HEK293 (cell line): ENCODE results near the gene LY86.

Experiments
- CTCF ChIA-PET: fragments of 350-600 bp; formaldehyde crosslinking; extraction: SDS; loops from one replicate; lab custom pipeline; 2021; ENCODE audit warnings: antibody characterized with exemption; lab: Yijun Ruan, JAX
- POLR2A ChIA-PET: fragments of 300-600 bp; formaldehyde crosslinking; extraction: SDS; loops from one replicate; lab custom pipeline; 2020; ENCODE audit warnings: antibody characterized with exemption, inconsistent platforms; lab: Yijun Ruan, JAX
- H3K27ac ChIP-seq: fragments of 200-500 bp; sonication (Bioruptor generic); 2 replicates; pipeline ENCODE4 v1.5.1; 2014; ENCODE audit warnings: low read depth, low read length, control low read depth, inconsistent platforms; ENCODE audit errors: extremely low read depth
- H3K36me3 ChIP-seq, 2 experiments: fragments of 200-500 bp in 1 of 2; sonication (Bioruptor generic) in 1 of 2; 1 replicate in 1 of 2; 2 replicates in 1 of 2; pipeline ENCODE4 v1.5.1; 2014 to 2017; ENCODE audit warnings: inconsistent platforms in 2 of 2, low read length in 2 of 2; ENCODE audit not compliant: control insufficient read depth in 2 of 2, insufficient read depth in 1 of 2
- H3K4me1 ChIP-seq: fragments of 200-500 bp; sonication (Bioruptor generic); 2 replicates; pipeline ENCODE4 v1.5.1; 2014; ENCODE audit warnings: mild to moderate bottlenecking, low read length, inconsistent platforms; ENCODE audit not compliant: control insufficient read depth, insufficient read depth
- H3K4me3 ChIP-seq: 2 replicates; pipeline ENCODE4 v1.5.1; 2011; ENCODE audit warnings: low read depth, mild to moderate bottlenecking, control low read depth, low read length, moderate library complexity
- H3K9me3 ChIP-seq: fragments of 200-500 bp; sonication (Bioruptor generic); 2 replicates; pipeline ENCODE4 v1.5.1; 2014; ENCODE audit warnings: low read depth, low read length, inconsistent platforms; ENCODE audit not compliant: control insufficient read depth, insufficient read depth
- EGR2 ChIP-seq: fragments of 450-650 bp; formaldehyde crosslinking; IDR thresholded peaks from 2 replicates; pipeline ENCODE4 v1.5.1; 2016; ENCODE audit warnings: low read depth, missing biosample characterization, missing genetic modification characterization
- FEZF1 ChIP-seq: fragments of 450-650 bp; formaldehyde crosslinking; IDR thresholded peaks from 2 replicates; pipeline ENCODE4 v1.5.1; 2016; ENCODE audit warnings: missing biosample characterization, missing genetic modification characterization
- GLI2 ChIP-seq: fragments of 450-650 bp; formaldehyde crosslinking; IDR thresholded peaks from 2 replicates; pipeline ENCODE4; 2017; ENCODE audit warnings: missing biosample characterization, missing genetic modification characterization, low read depth, borderline replicate concordance
- SCRT1 ChIP-seq: fragments of 450-650 bp; formaldehyde crosslinking; IDR thresholded peaks from 2 replicates; pipeline ENCODE4 v1.5.1; 2016; ENCODE audit warnings: missing biosample characterization, missing genetic modification characterization, borderline replicate concordance
- ZBTB21 ChIP-seq: fragments of 450-650 bp; formaldehyde crosslinking; IDR thresholded peaks from 2 replicates; pipeline ENCODE4 v1.5.1; 2017; ENCODE audit warnings: missing biosample characterization, missing genetic modification characterization
- ZBTB7A ChIP-seq: fragments of 450-650 bp; formaldehyde crosslinking; IDR thresholded peaks from 2 replicates; pipeline ENCODE4 v1.5.1; 2016; ENCODE audit warnings: low read depth, missing biosample characterization, missing genetic modification characterization
- ZFP41 ChIP-seq: fragments of 450-650 bp; formaldehyde crosslinking; IDR thresholded peaks from 2 replicates; pipeline ENCODE4 v1.5.1; 2016; ENCODE audit warnings: missing biosample characterization, missing genetic modification characterization, borderline replicate concordance
- ZNF10 ChIP-seq: fragments of 450-650 bp; formaldehyde crosslinking; IDR thresholded peaks from 2 replicates; pipeline ENCODE4 v1.5.1; 2017; ENCODE audit warnings: missing biosample characterization, missing genetic modification characterization
- ZNF2 ChIP-seq: fragments of 450-650 bp; formaldehyde crosslinking; IDR thresholded peaks from 2 replicates; pipeline ENCODE4 v1.5.1; 2016; ENCODE audit warnings: missing biosample characterization, missing genetic modification characterization
- ZNF211 ChIP-seq: fragments of 450-650 bp; formaldehyde crosslinking; IDR thresholded peaks from 2 replicates; pipeline ENCODE4 v1.5.1; 2016; ENCODE audit warnings: low read depth, missing biosample characterization, missing genetic modification characterization
- ZNF23 ChIP-seq: fragments of 450-650 bp; formaldehyde crosslinking; IDR thresholded peaks from 2 replicates; pipeline ENCODE4 v1.5.1; 2016; ENCODE audit warnings: missing biosample characterization, missing genetic modification characterization, borderline replicate concordance
- ZNF239 ChIP-seq: fragments of 450-650 bp; formaldehyde crosslinking; IDR thresholded peaks from 2 replicates; pipeline ENCODE4 v1.5.1; 2016; ENCODE audit warnings: missing biosample characterization, missing genetic modification characterization
- ZNF24 ChIP-seq: fragments of 450-650 bp; formaldehyde crosslinking; IDR thresholded peaks from 2 replicates; pipeline ENCODE4 v1.5.1; 2016; ENCODE audit warnings: missing biosample characterization, missing genetic modification characterization
- ZNF266 ChIP-seq: fragments of 450-650 bp; formaldehyde crosslinking; IDR thresholded peaks from 2 replicates; pipeline ENCODE4 v1.5.1; 2016; ENCODE audit warnings: missing biosample characterization, missing genetic modification characterization, low read depth
- ZNF473 ChIP-seq: fragments of 450-650 bp; formaldehyde crosslinking; IDR thresholded peaks from 2 replicates; pipeline ENCODE4 v1.5.1; 2017; ENCODE audit warnings: missing biosample characterization, missing genetic modification characterization
- ZNF544 ChIP-seq: fragments of 450-650 bp; formaldehyde crosslinking; IDR thresholded peaks from 2 replicates; pipeline ENCODE4 v1.5.0; 2017; ENCODE audit warnings: missing biosample characterization, missing genetic modification characterization
- ZNF629 ChIP-seq: fragments of 450-650 bp; formaldehyde crosslinking; IDR thresholded peaks from 2 replicates; pipeline ENCODE4 v1.5.1; 2017; ENCODE audit warnings: missing biosample characterization, missing genetic modification characterization
- ZNF660 ChIP-seq: fragments of 450-650 bp; IDR thresholded peaks from 2 replicates; pipeline ENCODE4 v1.5.1; 2018; ENCODE audit warnings: missing biosample characterization, mild to moderate bottlenecking, missing genetic modification characterization
- ZNF701 ChIP-seq: fragments of 450-650 bp; formaldehyde crosslinking; IDR thresholded peaks from 2 replicates; pipeline ENCODE4 v1.5.1; 2016; ENCODE audit warnings: missing biosample characterization, missing genetic modification characterization
- TF ChIP-seq, protein P1 (sequence below): fragments of 450-650 bp; formaldehyde crosslinking; IDR thresholded peaks from 2 replicates; pipeline ENCODE4 v1.5.1; 2016; ENCODE audit warnings: missing biosample characterization, missing genetic modification characterization
- TF ChIP-seq, protein P2 (sequence below): fragments of 450-650 bp; formaldehyde crosslinking; IDR thresholded peaks from 2 replicates; pipeline ENCODE4 v1.5.1; 2017; ENCODE audit warnings: missing biosample characterization, missing genetic modification characterization

LY86 gene

DNA sequence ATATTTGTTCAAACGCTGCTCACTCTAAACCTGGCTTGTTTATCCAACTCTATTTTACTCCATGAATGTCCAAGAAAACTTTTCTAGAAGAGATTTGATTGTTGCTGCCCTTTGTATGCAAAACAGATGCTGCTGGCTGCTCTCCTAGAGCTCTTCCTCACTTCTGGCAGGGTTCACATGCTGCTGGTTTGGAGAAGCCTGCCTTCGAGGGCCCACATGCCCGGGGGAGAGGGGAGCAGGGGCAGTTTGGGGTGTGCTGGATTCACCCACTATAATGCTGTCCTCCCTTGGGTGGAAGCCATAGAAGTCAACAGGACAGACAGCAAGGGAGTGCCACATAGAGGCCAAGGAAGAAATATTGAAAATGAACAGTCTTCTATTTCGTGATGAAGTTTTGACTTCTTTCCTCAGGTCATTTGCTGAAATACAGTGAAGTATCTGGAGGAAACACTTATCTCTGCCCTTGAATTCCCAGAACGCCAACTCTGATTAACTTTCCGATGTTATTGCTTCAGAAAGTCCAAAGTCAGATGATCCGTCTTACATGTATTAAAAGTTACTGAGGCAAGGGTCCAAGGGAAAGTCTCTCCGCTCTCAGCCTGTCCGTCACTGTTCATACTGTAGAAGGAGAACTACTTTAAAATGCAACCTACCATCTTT lies 32.4 kb downstream of the LY86 start (continued):
- TF ChIP-seq, protein P1, sequence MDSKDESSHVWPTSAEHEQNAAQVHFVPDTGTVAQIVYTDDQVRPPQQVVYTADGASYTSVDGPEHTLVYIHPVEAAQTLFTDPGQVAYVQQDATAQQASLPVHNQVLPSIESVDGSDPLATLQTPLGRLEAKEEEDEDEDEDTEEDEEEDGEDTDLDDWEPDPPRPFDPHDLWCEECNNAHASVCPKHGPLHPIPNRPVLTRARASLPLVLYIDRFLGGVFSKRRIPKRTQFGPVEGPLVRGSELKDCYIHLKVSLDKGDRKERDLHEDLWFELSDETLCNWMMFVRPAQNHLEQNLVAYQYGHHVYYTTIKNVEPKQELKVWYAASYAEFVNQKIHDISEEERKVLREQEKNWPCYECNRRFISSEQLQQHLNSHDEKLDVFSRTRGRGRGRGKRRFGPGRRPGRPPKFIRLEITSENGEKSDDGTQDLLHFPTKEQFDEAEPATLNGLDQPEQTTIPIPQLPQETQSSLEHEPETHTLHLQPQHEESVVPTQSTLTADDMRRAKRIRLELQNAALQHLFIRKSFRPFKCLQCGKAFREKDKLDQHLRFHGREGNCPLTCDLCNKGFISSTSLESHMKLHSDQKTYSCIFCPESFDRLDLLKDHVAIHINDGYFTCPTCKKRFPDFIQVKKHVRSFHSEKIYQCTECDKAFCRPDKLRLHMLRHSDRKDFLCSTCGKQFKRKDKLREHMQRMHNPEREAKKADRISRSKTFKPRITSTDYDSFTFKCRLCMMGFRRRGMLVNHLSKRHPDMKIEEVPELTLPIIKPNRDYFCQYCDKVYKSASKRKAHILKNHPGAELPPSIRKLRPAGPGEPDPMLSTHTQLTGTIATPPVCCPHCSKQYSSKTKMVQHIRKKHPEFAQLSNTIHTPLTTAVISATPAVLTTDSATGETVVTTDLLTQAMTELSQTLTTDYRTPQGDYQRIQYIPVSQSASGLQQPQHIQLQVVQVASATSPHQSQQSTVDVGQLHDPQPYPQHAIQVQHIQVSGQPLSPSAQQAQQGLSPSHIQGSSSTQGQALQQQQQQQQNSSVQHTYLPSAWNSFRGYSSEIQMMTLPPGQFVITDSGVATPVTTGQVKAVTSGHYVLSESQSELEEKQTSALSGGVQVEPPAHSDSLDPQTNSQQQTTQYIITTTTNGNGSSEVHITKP (tag by site-specific recombination), result no peak
- TF ChIP-seq, protein P2, sequence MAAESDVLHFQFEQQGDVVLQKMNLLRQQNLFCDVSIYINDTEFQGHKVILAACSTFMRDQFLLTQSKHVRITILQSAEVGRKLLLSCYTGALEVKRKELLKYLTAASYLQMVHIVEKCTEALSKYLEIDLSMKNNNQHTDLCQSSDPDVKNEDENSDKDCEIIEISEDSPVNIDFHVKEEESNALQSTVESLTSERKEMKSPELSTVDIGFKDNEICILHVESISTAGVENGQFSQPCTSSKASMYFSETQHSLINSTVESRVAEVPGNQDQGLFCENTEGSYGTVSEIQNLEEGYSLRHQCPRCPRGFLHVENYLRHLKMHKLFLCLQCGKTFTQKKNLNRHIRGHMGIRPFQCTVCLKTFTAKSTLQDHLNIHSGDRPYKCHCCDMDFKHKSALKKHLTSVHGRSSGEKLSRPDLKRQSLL (tag by site-specific recombination), result no peak
- no peak for TF ChIP-seq ZBTB7A
- TF ChIP-seq ZNF660 (tag by site-specific recombination), result no peak
- TF ChIP-seq ZFP41, result no peak

GRCh38 chr6:6622501-6622900 lies 34.0 kb downstream of the LY86 start:
- Histone ChIP-seq H3K4me3 (no peak overlapping the region), H3K4me1 (no peaks in the 10 kb centered on the region), H3K36me3 (no peaks in the 10 kb centered on the region), H3K27ac (no peak overlapping the region), H3K9me3 (no peaks in the 10 kb centered on the region)
- no peak for TF ChIP-seq ZNF24 (tag by site-specific recombination)
- no peak for TF ChIP-seq ZNF211 (tag by site-specific recombination)
- TF ChIP-seq ZNF473 (tag by site-specific recombination), result no peak
- no peak for TF ChIP-seq ZNF266 (tag by site-specific recombination)
- CTCF ChIA-PET, result no interaction called here
- POLR2A ChIA-PET, result no interaction called here

- TF ChIP-seq ZNF10 (tag by site-specific recombination) (no peak), ZBTB7A (no peak)
- no peak overlapping the region for H3K4me3 ChIP-seq
- no peaks in the 10 kb centered on the region for H3K9me3 ChIP-seq
- no peaks in the 10 kb centered on the region for H3K36me3 ChIP-seq
- H3K4me1 ChIP-seq, result no peaks in the 10 kb centered on the region
- ChIA-PET POLR2A (no interaction called here), CTCF (interaction anchor here (0.6 to 1.0 kb wide), 3 partner anchors 11 to 203 kb away, joined by 3 to 9 read pairs (median 7); no protein-coding TSS in a partner anchor)
- no peak overlapping the region for H3K27ac ChIP-seq
Measured at GRCh38 chr6:6623553-6623952, 35.0 kb downstream of the LY86 start.

DNA sequence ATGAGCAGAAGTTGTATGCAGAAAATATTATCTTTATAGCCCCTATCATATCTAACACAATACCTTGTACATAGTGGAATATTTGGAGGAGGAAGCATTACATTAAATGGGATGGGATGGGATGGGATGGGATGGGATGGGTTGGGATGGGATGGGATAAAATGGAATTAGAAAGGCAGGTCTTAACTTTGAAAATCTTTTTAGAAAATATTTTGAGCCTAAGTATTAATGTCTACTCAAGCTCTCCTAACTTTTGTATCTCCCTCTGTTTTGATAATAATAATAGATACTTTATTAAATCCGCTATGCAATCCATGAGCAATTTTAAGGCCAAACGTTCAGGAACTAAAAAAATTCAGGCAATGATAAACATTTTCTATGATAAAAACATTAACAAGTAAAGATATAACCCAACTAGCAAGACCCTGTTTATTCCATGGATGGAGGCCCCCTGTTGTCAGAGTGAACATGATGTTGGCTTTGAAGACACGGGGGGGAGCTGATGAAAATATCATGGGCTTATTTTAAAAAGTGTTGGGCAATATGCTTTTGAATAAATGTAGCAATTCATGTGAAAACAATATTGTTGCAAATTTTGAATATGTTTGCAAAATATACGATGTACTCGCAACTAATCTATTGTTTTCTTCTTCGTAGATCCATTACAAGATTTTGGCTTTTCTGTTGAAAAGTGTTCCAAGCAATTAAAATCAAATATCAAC lies 35.9 kb downstream of the LY86 start:
- ChIA-PET CTCF (interaction anchor here (0.6 to 1.2 kb wide), 4 partner anchors 11 to 202 kb away, joined by 3 to 9 read pairs (median 6); no protein-coding TSS in a partner anchor), POLR2A (no interaction called here)
- Histone ChIP-seq H3K9me3 (no peaks in the 10 kb centered on the region), H3K4me3 (no peak overlapping the region), H3K27ac (no peak overlapping the region), H3K36me3 (no peaks in the 10 kb centered on the region), H3K4me1 (peaks cover 2% of the 10 kb centered on the region; the same call in 1 of the 2 replicates)
- TF ChIP-seq ZNF23 (tag by site-specific recombination), result no peak
- TF ChIP-seq ZNF2 (tag by site-specific recombination), result no peak
- no peak for TF ChIP-seq SCRT1 (tag by site-specific recombination)
- no peak for TF ChIP-seq ZNF544 (tag by site-specific recombination)
- TF ChIP-seq ZBTB21 (tag by site-specific recombination), result no peak
- TF ChIP-seq FEZF1 (tag by site-specific recombination), result no peak
- TF ChIP-seq EGR2 (tag by site-specific recombination), result no peak
- no peak for TF ChIP-seq ZNF701 (tag by site-specific recombination)
- TF ChIP-seq ZNF239 (tag by site-specific recombination), result no peak
- no peak for TF ChIP-seq GLI2 (tag by site-specific recombination)
- TF ChIP-seq ZNF629 (tag by site-specific recombination), result no peak
